Stomach smooth muscle (tissue), 2 donors: ENCODE results near the gene SMG1.
"Not testable (repeated sequence)": the region's sequence is repeated elsewhere in the genome, so short reads cannot be mapped to it uniquely, and the experiment has no call there.

Experiments
- H3K27ac ChIP-seq: one replicate; pipeline ENCODE4 v1.7.0; 2013; ENCODE audit warnings: mild to moderate bottlenecking, low read length, inconsistent platforms
- H3K27me3 ChIP-seq, 2 donors: one replicate each; pipeline ENCODE4 v1.7.0; 2013; ENCODE audit warnings: low read length in 2 of 2; ENCODE audit not compliant: insufficient read depth in 2 of 2, control insufficient read depth in 1 of 2
- H3K36me3 ChIP-seq, 2 donors: one replicate each; pipeline ENCODE4 v1.7.0; 2013; ENCODE audit warnings: low read length in 2 of 2; ENCODE audit not compliant: control insufficient read depth in 2 of 2, insufficient read depth in 2 of 2
- H3K4me1 ChIP-seq: one replicate; pipeline ENCODE4 v1.7.0; 2013; ENCODE audit warnings: low read length; ENCODE audit not compliant: control insufficient read depth, insufficient read depth
- H3K4me3 ChIP-seq, 2 donors: one replicate each; pipeline ENCODE4 v1.7.0; 2013; ENCODE audit warnings: low read length in 2 of 2
- H3K9ac ChIP-seq, 2 donors: one replicate each; pipeline ENCODE4 v1.7.0; 2013; ENCODE audit warnings: low read length in 2 of 2, mild to moderate bottlenecking in 1 of 2
- H3K9me3 ChIP-seq, 2 donors: one replicate each; pipeline ENCODE4 v1.7.0; 2013; ENCODE audit warnings: low read length in 2 of 2; ENCODE audit not compliant: control insufficient read depth in 2 of 2
- donor health status: healthy.
- donor health status: Pancreatic carcinoma.

The SMG1 gene

DNA sequence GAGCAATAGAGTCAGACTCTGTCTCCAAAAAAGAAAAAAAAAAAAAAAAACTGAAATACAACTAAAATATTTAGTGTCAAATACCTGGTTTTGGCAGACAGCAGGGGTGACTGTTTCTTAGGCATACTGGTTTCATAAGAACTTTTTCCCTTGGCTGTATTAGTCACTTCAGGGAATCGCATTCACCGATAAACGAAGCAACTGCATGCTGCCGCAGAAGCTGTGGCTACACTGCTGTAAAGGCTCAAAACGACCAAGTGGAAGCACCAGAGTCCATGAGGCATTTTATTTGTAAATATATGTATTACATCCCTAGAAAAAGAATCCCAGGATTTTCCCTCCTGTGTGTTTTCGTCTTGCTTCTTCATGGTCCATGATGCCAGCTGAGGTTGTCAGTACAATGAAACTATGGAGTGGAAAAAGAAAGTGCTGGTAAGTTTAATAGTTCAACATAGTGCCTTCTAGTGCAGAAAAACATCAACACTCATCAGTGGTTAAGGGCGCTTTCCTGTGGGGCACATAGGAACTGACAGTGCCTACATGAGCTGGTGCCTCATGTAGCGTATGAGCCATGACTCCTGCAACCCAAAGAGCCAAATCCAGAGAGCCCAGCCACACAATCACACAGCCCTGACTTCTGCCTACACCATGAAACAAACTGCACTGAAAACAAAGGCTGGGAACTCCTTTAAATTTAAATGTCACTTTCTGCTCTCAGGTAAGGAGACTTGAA, 143.3 kb downstream of the SMG1 start:
- H3K36me3 ChIP-seq = peaks cover 39 to 41% of the 10 kb centered on the region in 2 donors

DNA sequence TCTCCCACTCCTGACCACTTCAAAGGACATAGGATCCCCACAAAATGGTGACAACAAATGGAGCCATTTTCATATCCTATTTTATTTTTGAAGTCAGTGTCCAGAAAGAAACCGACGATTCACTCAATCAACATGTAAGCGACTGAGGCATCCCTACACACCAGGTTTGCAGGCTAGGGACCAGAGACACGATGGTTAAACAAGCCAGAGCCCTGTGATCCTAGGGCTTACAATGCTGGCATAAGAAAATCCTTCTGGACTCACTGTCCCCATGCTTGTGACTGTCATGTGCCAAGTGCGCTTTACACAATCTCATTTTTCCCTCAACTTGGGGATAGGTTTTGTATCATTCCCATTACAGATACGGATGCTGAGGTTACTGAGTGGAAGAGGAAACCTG, 145.0 kb downstream of the SMG1 start:
- not testable (repeated sequence) for H3K9ac ChIP-seq, H3K9me3 ChIP-seq, H3K4me3 ChIP-seq, H3K27me3 ChIP-seq, H3K27ac ChIP-seq, H3K4me1 ChIP-seq
- peaks cover 30 to 31% of the 10 kb centered on the region in 2 donors for H3K36me3 ChIP-seq

More for the DNA sequence above, 143.3 kb downstream of the SMG1 start:
- Histone ChIP-seq H3K9ac (no peak overlapping the region), H3K27me3 (no peaks in the 10 kb centered on the region), H3K4me3 (no peak overlapping the region), H3K27ac (no peak overlapping the region), H3K4me1 (peaks cover 17% of the 10 kb centered on the region), H3K9me3 (no peaks in the 10 kb centered on the region)

- peaks cover 25 to 28% of the 10 kb centered on the region in 2 donors for H3K36me3 ChIP-seq
- not testable (repeated sequence) for H3K9me3 ChIP-seq, H3K9ac ChIP-seq, H3K27ac ChIP-seq, H3K4me3 ChIP-seq, H3K4me1 ChIP-seq, H3K27me3 ChIP-seq
Observed at GRCh38 chr16:18780460-18781026, 145.7 kb downstream of the SMG1 start.

DNA sequence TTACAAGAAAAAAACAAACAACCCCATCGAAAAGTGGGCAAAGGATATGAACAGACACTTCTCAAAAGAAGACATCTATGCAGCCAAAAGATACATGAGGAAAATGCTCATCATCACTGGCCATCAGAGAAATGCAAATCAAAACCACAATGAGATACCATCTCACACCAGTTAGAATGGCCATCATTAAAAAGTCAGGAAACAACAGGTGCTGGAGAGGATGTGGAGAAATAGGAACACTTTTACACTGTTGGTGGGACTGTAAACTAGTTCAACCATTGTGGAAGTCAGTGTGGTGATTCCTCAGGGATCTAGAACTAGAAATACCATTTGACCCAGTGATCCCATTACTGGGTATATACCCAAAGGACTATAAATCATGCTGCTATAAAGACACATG, 148.5 kb downstream of the SMG1 start:
- not testable (repeated sequence) for H3K4me1 ChIP-seq, H3K4me3 ChIP-seq, H3K9me3 ChIP-seq, H3K27me3 ChIP-seq, H3K27ac ChIP-seq, H3K9ac ChIP-seq, H3K36me3 ChIP-seq

GRCh38 chr16:18776334-18776733, 149.9 kb downstream of the SMG1 start:
- not testable (repeated sequence) for H3K36me3 ChIP-seq, H3K4me1 ChIP-seq, H3K4me3 ChIP-seq, H3K27me3 ChIP-seq, H3K9me3 ChIP-seq, H3K27ac ChIP-seq, H3K9ac ChIP-seq

GRCh38 chr16:18774651-18775050, 151.6 kb downstream of the SMG1 start:
- not testable (repeated sequence) for H3K9me3 ChIP-seq, H3K9ac ChIP-seq, H3K36me3 ChIP-seq, H3K4me3 ChIP-seq, H3K4me1 ChIP-seq, H3K27ac ChIP-seq, H3K27me3 ChIP-seq

- not testable (repeated sequence) for H3K27me3 ChIP-seq, H3K9me3 ChIP-seq, H3K4me1 ChIP-seq, H3K27ac ChIP-seq, H3K36me3 ChIP-seq, H3K4me3 ChIP-seq, H3K9ac ChIP-seq
Observed at GRCh38 chr16:18772171-18772570, 154.0 kb downstream of the SMG1 start.

GRCh38 chr16:18770336-18770962, 155.8 kb downstream of the SMG1 start:
- H3K9me3 ChIP-seq, H3K4me3 ChIP-seq, H3K27me3 ChIP-seq, H3K4me1 ChIP-seq, H3K27ac ChIP-seq, H3K36me3 ChIP-seq, H3K9ac ChIP-seq: not testable (repeated sequence)

- not testable (repeated sequence) for H3K4me1 ChIP-seq, H3K36me3 ChIP-seq, H3K9ac ChIP-seq, H3K27me3 ChIP-seq, H3K9me3 ChIP-seq, H3K4me3 ChIP-seq, H3K27ac ChIP-seq
Observed at GRCh38 chr16:18767217-18767616, 159.0 kb downstream of the SMG1 start.

GRCh38 chr16:18762713-18763112, 163.5 kb downstream of the SMG1 start:
- H3K27ac ChIP-seq, H3K9me3 ChIP-seq, H3K9ac ChIP-seq, H3K27me3 ChIP-seq, H3K4me3 ChIP-seq, H3K36me3 ChIP-seq, H3K4me1 ChIP-seq: not testable (repeated sequence)
